Stimulated activated CD4-positive, alpha-beta T cell treated with anti-CD3 and anti-CD28 coated beads, Interleukin-2, amount 100 ng/mL, for 24 hours (primary cell): ENCODE data around the gene TAT.

Experiments
- DNase-seq, 2 donors: peaks; one replicate each; pipeline ENCODE4 v3.0.0-alpha.2; 2020

Gene TAT

GRCh38 chr16:71536752-71537499 is 40.0 kb downstream of the TAT start:
- DNase-seq: no peak

DNA sequence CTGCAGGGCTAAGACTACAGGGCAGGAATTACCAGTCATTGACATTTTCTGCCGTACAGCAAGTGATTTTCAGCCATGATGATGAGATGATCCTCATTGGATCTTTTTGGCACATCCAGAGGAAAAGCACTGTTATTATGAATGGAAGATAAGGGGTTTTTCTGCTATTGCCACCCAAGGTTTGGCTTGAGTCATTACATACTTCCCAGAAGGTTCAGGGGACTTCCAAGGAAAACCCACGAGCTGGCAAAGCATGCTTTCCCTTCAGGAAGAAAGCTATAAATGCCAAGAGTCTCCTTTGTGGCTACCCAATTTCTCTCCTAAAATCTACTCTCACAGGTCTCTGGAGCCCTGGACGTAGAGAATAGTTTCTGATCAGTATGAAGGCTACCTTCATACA is 44.5 kb downstream of the TAT start:
- no peak for DNase-seq

DNA sequence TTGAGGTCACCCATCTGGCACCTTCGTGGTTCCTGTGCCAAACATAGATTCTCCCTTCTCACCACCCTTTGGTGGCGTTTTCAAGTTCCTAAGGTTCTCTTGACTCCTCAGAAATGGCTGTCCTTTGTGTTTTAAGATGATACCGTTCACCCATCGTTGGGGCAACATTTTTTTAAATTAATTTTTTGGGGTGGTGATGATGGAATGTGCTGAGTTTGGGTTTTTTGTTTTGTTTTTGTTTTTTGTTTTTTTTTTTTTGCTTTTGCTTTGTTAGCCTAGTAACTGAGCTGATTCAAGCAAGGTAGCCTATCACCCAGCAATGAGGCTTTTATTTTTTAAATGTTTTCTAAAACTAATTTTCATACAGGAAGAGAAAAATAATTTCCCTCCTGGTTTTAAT is 48.0 kb downstream of the TAT start:
- DNase-seq: no peak

GRCh38 chr16:71528257-71528656 is 48.6 kb downstream of the TAT start:
- DNase-seq: no peak

- peak in 1 of 2 donors; percentile 4 for DNase-seq
Observed at GRCh38 chr16:71526111-71526631, 50.7 kb downstream of the TAT start, which contains the start of gene CHST4. CHST4 (plus strand) TSS chr16:71526426; CDS start chr16:71536678, 10,252 bp downstream.

- DNase-seq: no peak
Observed at GRCh38 chr16:71524566-71525553, 52.0 kb downstream of the TAT start.

GRCh38 chr16:71520550-71520949 is 56.3 kb downstream of the TAT start:
- no peak for DNase-seq
